Stimulated activated CD4-positive, alpha-beta T cell treated with anti-CD3 and anti-CD28 coated beads, Interleukin-1b, Interleukin-23, amount 100 ng/mL, for 1 hour (primary cell): ENCODE results near the gene AK1.
"Not testable (repeated sequence)": the region's sequence is repeated elsewhere in the genome, so short reads cannot be mapped to it uniquely, and the experiment has no call there.

ENCODE experiments used
- DNase-seq, 2 donors: peaks; one replicate each; pipeline ENCODE4 v3.0.0-alpha.2; 2020; ENCODE audit warnings: low read depth in 2 of 2

The AK1 gene

GRCh38 chr9:127848756-127849504 lies 28.5 kb downstream of the AK1 start:
- DNase-seq = no peak

GRCh38 chr9:127847833-127848755 lies 29.4 kb downstream of the AK1 start:
- no peak for DNase-seq

- DNase-seq = no peak
Observed at GRCh38 chr9:127847178-127847510, 30.3 kb downstream of the AK1 start.

GRCh38 chr9:127846443-127847177 lies 30.9 kb downstream of the AK1 start:
- DNase-seq = no peak

- not testable (repeated sequence) for DNase-seq
Observed at GRCh38 chr9:127845619-127846018, 31.9 kb downstream of the AK1 start.

GRCh38 chr9:127844821-127845359 lies 32.6 kb downstream of the AK1 start:
- DNase-seq = no peak

GRCh38 chr9:127841087-127841835 lies 36.2 kb downstream of the AK1 start:
- DNase-seq = no peak

GRCh38 chr9:127838375-127839078 lies 38.9 kb downstream of the AK1 start:
- DNase-seq = no peak

- DNase-seq = no peak
Observed at GRCh38 chr9:127837346-127837745, 40.1 kb downstream of the AK1 start.

GRCh38 chr9:127836561-127836960 lies 40.9 kb downstream of the AK1 start:
- not testable (repeated sequence) for DNase-seq

GRCh38 chr9:127835991-127836516 lies 41.4 kb downstream of the AK1 start:
- DNase-seq = no peak

GRCh38 chr9:127833555-127833954 lies 43.9 kb downstream of the AK1 start:
- no peak for DNase-seq

GRCh38 chr9:127832248-127832647 lies 45.2 kb downstream of the AK1 start:
- no peak for DNase-seq

- no peak for DNase-seq
Observed at GRCh38 chr9:127829205-127829906, 48.1 kb downstream of the AK1 start.

- no peak for DNase-seq
Observed at GRCh38 chr9:127828262-127829031, 49.0 kb downstream of the AK1 start.

- no peak for DNase-seq
Observed at GRCh38 chr9:127826253-127826913, 51.1 kb downstream of the AK1 start.

- no peak for DNase-seq
Observed at GRCh38 chr9:127825319-127826051, 52.0 kb downstream of the AK1 start.

- no peak for DNase-seq
Observed at GRCh38 chr9:127822108-127822507, 55.4 kb downstream of the AK1 start.
